ENCODE data around the gene CALD1.

Gene CALD1

DNA sequence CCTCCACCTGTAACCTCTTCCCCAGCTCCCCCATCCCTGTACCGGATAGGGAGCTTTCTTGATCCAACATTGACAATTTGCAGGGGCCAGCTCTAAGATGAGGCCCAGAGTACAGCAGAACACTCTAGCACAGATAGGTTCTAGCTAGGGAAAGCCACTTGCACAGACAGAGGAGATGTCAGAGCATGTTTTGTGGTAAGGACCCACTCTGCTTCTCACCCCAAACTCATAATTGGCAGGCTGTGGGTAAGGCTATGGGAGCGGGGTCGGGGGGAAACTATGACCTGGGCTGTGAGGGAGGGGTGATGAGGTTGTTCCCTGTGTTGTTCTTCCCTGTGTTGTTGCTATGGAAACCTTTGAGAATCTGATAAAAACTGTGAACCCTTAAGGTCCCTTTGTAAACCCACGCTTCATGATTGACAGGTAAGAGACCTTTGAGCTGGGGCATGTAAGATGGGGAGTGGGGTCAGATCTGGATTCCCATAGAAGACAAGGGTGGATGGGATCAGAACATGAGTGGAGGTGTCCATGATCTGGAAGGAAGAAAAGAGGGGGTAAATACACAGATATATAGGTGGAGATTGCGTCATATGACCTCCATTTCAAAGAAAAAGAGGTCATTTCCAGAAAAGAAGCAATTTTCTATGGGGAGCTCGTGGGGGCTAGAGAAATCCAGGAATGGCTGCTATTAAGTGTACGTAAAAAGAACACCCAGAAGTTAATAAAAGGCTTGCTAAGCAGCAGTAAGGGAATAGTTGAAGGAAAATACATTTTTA is 4.0 kb downstream of the CALD1 start:
- H3K27ac ChIP-seq (ENCODE audit: low read depth, low read length) = no peak overlapping the region
- no peaks in the 10 kb centered on the region for H3K36me3 ChIP-seq (ENCODE audit: control insufficient read depth, low read length)
- H3F3A ChIP-seq (ENCODE audit: control insufficient read depth, insufficient read depth) = no peaks in the 10 kb centered on the region
- H3K4me1 ChIP-seq (ENCODE audit: control insufficient read depth, low read length) = peaks cover 16% of the 10 kb centered on the region
- no peak overlapping the region for H3K4me2 ChIP-seq (ENCODE audit: low read length)
- H3K9me2 ChIP-seq (replicated peaks; ENCODE audit: control insufficient read depth, low read length) = no peaks in the 10 kb centered on the region
- H4K20me1 ChIP-seq (ENCODE audit: control insufficient read depth, insufficient read depth, low read depth, low read length) = no peaks in the 10 kb centered on the region
- no peak overlapping the region for H3K4me3 ChIP-seq (ENCODE audit: low read length)
- no peaks in the 10 kb centered on the region for H3K79me2 ChIP-seq (ENCODE audit: control insufficient read depth, low read length)
- no peaks in the 10 kb centered on the region for H3K27me3 ChIP-seq (ENCODE audit: control insufficient read depth, low read length)
- no peak for TF ChIP-seq EZH2phosphoT487 (IDR thresholded peaks at IDR 0.05; ENCODE audit: borderline replicate concordance, low read length)
- TF ChIP-seq, protein P1, sequence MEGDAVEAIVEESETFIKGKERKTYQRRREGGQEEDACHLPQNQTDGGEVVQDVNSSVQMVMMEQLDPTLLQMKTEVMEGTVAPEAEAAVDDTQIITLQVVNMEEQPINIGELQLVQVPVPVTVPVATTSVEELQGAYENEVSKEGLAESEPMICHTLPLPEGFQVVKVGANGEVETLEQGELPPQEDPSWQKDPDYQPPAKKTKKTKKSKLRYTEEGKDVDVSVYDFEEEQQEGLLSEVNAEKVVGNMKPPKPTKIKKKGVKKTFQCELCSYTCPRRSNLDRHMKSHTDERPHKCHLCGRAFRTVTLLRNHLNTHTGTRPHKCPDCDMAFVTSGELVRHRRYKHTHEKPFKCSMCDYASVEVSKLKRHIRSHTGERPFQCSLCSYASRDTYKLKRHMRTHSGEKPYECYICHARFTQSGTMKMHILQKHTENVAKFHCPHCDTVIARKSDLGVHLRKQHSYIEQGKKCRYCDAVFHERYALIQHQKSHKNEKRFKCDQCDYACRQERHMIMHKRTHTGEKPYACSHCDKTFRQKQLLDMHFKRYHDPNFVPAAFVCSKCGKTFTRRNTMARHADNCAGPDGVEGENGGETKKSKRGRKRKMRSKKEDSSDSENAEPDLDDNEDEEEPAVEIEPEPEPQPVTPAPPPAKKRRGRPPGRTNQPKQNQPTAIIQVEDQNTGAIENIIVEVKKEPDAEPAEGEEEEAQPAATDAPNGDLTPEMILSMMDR (IDR thresholded peaks at IDR 0.05; ENCODE audit: low read depth, low read length, poor library complexity, severe bottlenecking) = no peak
- no peaks in the 10 kb centered on the region for H3K9me3 ChIP-seq (ENCODE audit: control insufficient read depth, insufficient read depth, low read length)

DNA sequence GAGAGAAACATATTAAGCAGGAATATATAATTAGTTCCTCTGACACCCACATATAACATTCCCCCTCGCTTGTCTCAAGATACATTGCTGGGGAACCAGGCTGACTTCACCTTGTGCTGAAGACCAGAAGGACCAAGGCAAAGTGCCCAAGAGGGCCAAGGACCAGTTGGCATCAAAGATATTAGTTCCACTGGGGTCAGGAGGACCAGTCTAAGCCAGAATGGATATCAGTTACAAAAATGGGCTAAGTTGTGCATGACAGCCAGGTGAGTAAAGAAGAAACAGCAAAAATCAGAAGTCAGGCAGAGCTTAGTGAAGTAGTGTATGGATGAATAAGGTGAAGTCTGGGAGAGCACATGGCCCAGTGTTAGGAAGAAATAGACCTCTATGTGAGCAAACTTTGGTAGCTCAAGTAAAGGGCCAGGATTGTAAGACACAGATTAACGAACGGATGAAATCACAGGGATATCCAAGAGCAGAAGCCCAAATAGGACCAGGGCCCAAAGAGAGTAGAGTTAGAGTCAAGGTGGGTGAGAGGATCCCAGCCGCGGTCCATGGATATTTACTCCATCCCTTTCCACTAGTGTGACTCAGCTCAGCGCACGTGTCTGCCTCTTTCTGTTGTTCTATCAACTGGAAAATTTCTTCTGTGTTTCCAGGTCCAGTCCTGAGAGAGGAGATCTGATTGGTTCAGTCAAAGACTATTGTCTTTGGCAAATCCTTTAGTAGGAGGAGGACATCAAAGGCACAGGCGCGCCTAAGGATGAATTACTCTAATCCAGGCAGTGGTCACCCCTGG is 5.0 kb downstream of the CALD1 start:
- H3K9me3 ChIP-seq (ENCODE audit: control insufficient read depth, insufficient read depth, low read length) = no peaks in the 10 kb centered on the region
- H3K79me2 ChIP-seq (ENCODE audit: control insufficient read depth, low read length) = no peaks in the 10 kb centered on the region
- peaks cover 16% of the 10 kb centered on the region for H3K4me1 ChIP-seq (ENCODE audit: control insufficient read depth, low read length)
- no peak overlapping the region for H3K27ac ChIP-seq (ENCODE audit: low read depth, low read length)
- H4K20me1 ChIP-seq (ENCODE audit: control insufficient read depth, insufficient read depth, low read depth, low read length) = no peaks in the 10 kb centered on the region
- no peaks in the 10 kb centered on the region for H3F3A ChIP-seq (ENCODE audit: control insufficient read depth, insufficient read depth)
- H3K9me2 ChIP-seq (replicated peaks; ENCODE audit: control insufficient read depth, low read length) = no peaks in the 10 kb centered on the region
- TF ChIP-seq EZH2phosphoT487 (IDR thresholded peaks at IDR 0.05; ENCODE audit: borderline replicate concordance, low read length) = no peak
- TF ChIP-seq, protein P1 (IDR thresholded peaks at IDR 0.05; ENCODE audit: low read depth, low read length, poor library complexity, severe bottlenecking) = no peak
- no peaks in the 10 kb centered on the region for H3K36me3 ChIP-seq (ENCODE audit: control insufficient read depth, low read length)
- H3K27me3 ChIP-seq (ENCODE audit: control insufficient read depth, low read length) = no peaks in the 10 kb centered on the region
- no peak overlapping the region for H3K4me3 ChIP-seq (ENCODE audit: low read length)
- H3K4me2 ChIP-seq (ENCODE audit: low read length) = no peak overlapping the region

DNA sequence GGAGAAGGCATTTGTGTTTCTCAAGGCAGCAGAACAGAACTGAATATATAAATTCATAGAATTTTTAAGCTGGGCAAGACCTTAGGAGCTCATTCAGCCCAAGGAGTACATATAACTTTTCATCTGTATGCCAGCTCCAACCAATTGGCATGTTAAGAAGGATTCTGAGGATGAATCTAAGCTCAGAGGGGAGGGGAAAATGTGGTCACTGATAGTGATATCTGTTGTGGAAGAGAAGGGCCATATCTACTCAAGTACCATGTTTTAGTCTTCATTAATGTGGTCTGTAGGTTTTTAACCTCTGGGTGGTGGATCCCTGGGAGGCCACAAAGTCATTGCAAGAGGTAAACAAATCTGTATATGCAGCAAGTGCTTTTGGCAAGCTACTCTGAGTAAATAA is 6.4 kb downstream of the CALD1 start:
- H3K36me3 ChIP-seq (ENCODE audit: control insufficient read depth, low read length) = no peaks in the 10 kb centered on the region
- H3K4me2 ChIP-seq (ENCODE audit: low read length) = no peak overlapping the region
- H3K4me1 ChIP-seq (ENCODE audit: control insufficient read depth, low read length) = peaks cover 16% of the 10 kb centered on the region
- no peaks in the 10 kb centered on the region for H3F3A ChIP-seq (ENCODE audit: control insufficient read depth, insufficient read depth)
- H3K27me3 ChIP-seq (ENCODE audit: control insufficient read depth, low read length) = no peaks in the 10 kb centered on the region
- no peak overlapping the region for H3K27ac ChIP-seq (ENCODE audit: low read depth, low read length)
- TF ChIP-seq, protein P1 (IDR thresholded peaks at IDR 0.05; ENCODE audit: low read depth, low read length, poor library complexity, severe bottlenecking) = no peak
- no peak for TF ChIP-seq EZH2phosphoT487 (IDR thresholded peaks at IDR 0.05; ENCODE audit: borderline replicate concordance, low read length)
- no peaks in the 10 kb centered on the region for H3K9me3 ChIP-seq (ENCODE audit: control insufficient read depth, insufficient read depth, low read length)
- H3K79me2 ChIP-seq (ENCODE audit: control insufficient read depth, low read length) = no peaks in the 10 kb centered on the region
- H3K9me2 ChIP-seq (replicated peaks; ENCODE audit: control insufficient read depth, low read length) = no peaks in the 10 kb centered on the region
- H3K4me3 ChIP-seq (ENCODE audit: low read length) = no peak overlapping the region
- no peaks in the 10 kb centered on the region for H4K20me1 ChIP-seq (ENCODE audit: control insufficient read depth, insufficient read depth, low read depth, low read length)
